ENCODE measurements around the gene TMEM229A. TPM values are rescaled to one million over a fixed set of nuclear protein-coding genes. Genes with fewer than 3 reads are reported as not detected.

The TMEM229A gene
- total and polyA plus RNA-seq, 9 of the 15 experiments (the other 6 are each of a cell fraction or from before 2014, with no cell fraction given) = not detected

DNA sequence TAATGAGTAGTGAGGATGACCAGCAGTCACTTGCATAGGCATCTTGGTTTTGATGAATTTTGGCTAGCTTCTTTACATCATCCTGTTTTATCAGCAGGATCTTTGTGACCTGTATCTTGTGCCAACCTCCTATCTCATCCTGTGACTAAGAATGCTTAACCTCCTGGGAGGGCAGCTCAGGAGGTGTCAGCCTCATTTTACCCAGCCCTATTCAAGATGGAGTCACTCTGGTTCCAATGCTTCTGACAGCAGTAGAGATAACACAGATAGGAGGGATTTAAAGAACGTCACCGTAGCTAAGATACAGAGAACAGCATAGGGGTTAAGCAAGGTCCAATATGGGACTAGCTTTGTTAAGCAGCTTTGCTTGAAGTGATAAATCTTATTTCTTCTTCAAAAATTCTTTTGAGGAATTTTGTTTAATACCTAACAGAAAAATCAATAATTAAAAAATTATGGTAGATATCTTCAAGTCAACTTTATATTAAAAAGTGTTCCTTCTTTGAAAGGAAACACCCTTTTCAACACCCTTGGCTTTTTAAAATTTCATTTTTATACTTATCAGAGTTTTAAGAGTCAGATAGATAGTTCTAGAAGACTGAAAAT is 39.9 kb downstream of the TMEM229A start (continued):
- TF ChIP-seq ZNF263 (CRISPR knock-in tag; IDR thresholded peaks at IDR 0.05; ENCODE audit: borderline replicate concordance) (no peak), SMAD1 (IDR thresholded peaks at IDR 0.05; ENCODE audit: low read depth, low read length, partially characterized antibody) (no peak), ZNF445 (CRISPR knock-in tag; IDR thresholded peaks at IDR 0.05; ENCODE audit: low read depth) (peak; percentile 92; the same call in 1 of the 2 replicates), TCF7L2 (IDR thresholded peaks at IDR 0.05; ENCODE audit: low read depth, low read length) (no peak), POLR2G (IDR thresholded peaks at IDR 0.05; ENCODE audit: low read depth, low read length) (no peak), GATAD2A (IDR thresholded peaks at IDR 0.05) (no peak), ZNF79 (CRISPR knock-in tag; IDR thresholded peaks at IDR 0.05; ENCODE audit: low read depth) (peak; percentile 99), SREBF2 (CRISPR knock-in tag; IDR thresholded peaks at IDR 0.05) (no peak), NFXL1 (CRISPR knock-in tag; IDR thresholded peaks at IDR 0.05) (peak; percentile 97), BRD4 (IDR thresholded peaks at IDR 0.05) (no peak), ZNF583 (CRISPR knock-in tag; IDR thresholded peaks at IDR 0.05) (peak; percentile 96), CC2D1A (IDR thresholded peaks at IDR 0.05) (no peak), DMBX1 (CRISPR knock-in tag; IDR thresholded peaks at IDR 0.05; ENCODE audit: borderline replicate concordance) (peak; percentile 87; the same call in 1 of the 2 replicates)
- TF ChIP-seq, protein P1, sequence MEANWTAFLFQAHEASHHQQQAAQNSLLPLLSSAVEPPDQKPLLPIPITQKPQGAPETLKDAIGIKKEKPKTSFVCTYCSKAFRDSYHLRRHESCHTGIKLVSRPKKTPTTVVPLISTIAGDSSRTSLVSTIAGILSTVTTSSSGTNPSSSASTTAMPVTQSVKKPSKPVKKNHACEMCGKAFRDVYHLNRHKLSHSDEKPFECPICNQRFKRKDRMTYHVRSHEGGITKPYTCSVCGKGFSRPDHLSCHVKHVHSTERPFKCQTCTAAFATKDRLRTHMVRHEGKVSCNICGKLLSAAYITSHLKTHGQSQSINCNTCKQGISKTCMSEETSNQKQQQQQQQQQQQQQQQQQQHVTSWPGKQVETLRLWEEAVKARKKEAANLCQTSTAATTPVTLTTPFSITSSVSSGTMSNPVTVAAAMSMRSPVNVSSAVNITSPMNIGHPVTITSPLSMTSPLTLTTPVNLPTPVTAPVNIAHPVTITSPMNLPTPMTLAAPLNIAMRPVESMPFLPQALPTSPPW (CRISPR knock-in tag; IDR thresholded peaks at IDR 0.05) = peak; percentile 39; the same call in 1 of the 2 replicates
- TF ChIP-seq, protein P2, sequence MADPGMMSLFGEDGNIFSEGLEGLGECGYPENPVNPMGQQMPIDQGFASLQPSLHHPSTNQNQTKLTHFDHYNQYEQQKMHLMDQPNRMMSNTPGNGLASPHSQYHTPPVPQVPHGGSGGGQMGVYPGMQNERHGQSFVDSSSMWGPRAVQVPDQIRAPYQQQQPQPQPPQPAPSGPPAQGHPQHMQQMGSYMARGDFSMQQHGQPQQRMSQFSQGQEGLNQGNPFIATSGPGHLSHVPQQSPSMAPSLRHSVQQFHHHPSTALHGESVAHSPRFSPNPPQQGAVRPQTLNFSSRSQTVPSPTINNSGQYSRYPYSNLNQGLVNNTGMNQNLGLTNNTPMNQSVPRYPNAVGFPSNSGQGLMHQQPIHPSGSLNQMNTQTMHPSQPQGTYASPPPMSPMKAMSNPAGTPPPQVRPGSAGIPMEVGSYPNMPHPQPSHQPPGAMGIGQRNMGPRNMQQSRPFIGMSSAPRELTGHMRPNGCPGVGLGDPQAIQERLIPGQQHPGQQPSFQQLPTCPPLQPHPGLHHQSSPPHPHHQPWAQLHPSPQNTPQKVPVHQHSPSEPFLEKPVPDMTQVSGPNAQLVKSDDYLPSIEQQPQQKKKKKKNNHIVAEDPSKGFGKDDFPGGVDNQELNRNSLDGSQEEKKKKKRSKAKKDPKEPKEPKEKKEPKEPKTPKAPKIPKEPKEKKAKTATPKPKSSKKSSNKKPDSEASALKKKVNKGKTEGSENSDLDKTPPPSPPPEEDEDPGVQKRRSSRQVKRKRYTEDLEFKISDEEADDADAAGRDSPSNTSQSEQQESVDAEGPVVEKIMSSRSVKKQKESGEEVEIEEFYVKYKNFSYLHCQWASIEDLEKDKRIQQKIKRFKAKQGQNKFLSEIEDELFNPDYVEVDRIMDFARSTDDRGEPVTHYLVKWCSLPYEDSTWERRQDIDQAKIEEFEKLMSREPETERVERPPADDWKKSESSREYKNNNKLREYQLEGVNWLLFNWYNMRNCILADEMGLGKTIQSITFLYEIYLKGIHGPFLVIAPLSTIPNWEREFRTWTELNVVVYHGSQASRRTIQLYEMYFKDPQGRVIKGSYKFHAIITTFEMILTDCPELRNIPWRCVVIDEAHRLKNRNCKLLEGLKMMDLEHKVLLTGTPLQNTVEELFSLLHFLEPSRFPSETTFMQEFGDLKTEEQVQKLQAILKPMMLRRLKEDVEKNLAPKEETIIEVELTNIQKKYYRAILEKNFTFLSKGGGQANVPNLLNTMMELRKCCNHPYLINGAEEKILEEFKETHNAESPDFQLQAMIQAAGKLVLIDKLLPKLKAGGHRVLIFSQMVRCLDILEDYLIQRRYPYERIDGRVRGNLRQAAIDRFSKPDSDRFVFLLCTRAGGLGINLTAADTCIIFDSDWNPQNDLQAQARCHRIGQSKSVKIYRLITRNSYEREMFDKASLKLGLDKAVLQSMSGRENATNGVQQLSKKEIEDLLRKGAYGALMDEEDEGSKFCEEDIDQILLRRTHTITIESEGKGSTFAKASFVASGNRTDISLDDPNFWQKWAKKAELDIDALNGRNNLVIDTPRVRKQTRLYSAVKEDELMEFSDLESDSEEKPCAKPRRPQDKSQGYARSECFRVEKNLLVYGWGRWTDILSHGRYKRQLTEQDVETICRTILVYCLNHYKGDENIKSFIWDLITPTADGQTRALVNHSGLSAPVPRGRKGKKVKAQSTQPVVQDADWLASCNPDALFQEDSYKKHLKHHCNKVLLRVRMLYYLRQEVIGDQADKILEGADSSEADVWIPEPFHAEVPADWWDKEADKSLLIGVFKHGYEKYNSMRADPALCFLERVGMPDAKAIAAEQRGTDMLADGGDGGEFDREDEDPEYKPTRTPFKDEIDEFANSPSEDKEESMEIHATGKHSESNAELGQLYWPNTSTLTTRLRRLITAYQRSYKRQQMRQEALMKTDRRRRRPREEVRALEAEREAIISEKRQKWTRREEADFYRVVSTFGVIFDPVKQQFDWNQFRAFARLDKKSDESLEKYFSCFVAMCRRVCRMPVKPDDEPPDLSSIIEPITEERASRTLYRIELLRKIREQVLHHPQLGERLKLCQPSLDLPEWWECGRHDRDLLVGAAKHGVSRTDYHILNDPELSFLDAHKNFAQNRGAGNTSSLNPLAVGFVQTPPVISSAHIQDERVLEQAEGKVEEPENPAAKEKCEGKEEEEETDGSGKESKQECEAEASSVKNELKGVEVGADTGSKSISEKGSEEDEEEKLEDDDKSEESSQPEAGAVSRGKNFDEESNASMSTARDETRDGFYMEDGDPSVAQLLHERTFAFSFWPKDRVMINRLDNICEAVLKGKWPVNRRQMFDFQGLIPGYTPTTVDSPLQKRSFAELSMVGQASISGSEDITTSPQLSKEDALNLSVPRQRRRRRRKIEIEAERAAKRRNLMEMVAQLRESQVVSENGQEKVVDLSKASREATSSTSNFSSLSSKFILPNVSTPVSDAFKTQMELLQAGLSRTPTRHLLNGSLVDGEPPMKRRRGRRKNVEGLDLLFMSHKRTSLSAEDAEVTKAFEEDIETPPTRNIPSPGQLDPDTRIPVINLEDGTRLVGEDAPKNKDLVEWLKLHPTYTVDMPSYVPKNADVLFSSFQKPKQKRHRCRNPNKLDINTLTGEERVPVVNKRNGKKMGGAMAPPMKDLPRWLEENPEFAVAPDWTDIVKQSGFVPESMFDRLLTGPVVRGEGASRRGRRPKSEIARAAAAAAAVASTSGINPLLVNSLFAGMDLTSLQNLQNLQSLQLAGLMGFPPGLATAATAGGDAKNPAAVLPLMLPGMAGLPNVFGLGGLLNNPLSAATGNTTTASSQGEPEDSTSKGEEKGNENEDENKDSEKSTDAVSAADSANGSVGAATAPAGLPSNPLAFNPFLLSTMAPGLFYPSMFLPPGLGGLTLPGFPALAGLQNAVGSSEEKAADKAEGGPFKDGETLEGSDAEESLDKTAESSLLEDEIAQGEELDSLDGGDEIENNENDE (IDR thresholded peaks at IDR 0.05; ENCODE audit: low read depth, low read length) = no peak
- TF ChIP-seq, protein P3, sequence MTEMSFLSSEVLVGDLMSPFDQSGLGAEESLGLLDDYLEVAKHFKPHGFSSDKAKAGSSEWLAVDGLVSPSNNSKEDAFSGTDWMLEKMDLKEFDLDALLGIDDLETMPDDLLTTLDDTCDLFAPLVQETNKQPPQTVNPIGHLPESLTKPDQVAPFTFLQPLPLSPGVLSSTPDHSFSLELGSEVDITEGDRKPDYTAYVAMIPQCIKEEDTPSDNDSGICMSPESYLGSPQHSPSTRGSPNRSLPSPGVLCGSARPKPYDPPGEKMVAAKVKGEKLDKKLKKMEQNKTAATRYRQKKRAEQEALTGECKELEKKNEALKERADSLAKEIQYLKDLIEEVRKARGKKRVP (CRISPR knock-in tag; IDR thresholded peaks at IDR 0.05) = peak; percentile 88
